ENCODE data around the gene PLCB4. TPM values are rescaled to one million over a fixed set of nuclear protein-coding genes. Genes with fewer than 3 reads are reported as not detected.

PLCB4 gene
- total RNA-seq, 4 donors from 2014 or later = 6.3 to 24.5 (median 10.4) TPM

DNA sequence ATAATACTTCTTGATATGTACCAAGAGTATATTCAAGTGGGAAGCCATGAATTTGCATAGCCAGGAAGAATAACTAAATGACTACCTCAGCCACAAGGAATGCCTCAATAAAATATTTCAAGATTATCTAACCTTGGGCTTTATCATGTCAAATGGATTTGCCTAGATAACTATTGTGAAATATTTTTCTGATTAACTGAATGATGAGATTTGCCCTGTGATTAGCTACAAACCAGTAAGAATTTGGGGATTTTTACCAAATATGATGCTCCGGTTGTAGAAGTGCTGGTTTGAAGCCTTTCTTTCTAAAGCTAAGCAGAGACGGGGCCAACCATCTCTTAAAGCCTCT is 319.9 kb downstream of the PLCB4 start:
- DNase-seq (ENCODE audit: low spot score in 2 of 2) = no peak
- no peaks in the 10 kb centered on the region for H3K27me3 ChIP-seq
- no peak overlapping the region for H3K27ac ChIP-seq
- no peak overlapping the region for H3K4me3 ChIP-seq
- H3K4me1 ChIP-seq = no peaks in the 10 kb centered on the region
- no peaks in the 10 kb centered on the region for H3K36me3 ChIP-seq
- no peaks in the 10 kb centered on the region for H3K9me3 ChIP-seq
- TF ChIP-seq, protein P1, sequence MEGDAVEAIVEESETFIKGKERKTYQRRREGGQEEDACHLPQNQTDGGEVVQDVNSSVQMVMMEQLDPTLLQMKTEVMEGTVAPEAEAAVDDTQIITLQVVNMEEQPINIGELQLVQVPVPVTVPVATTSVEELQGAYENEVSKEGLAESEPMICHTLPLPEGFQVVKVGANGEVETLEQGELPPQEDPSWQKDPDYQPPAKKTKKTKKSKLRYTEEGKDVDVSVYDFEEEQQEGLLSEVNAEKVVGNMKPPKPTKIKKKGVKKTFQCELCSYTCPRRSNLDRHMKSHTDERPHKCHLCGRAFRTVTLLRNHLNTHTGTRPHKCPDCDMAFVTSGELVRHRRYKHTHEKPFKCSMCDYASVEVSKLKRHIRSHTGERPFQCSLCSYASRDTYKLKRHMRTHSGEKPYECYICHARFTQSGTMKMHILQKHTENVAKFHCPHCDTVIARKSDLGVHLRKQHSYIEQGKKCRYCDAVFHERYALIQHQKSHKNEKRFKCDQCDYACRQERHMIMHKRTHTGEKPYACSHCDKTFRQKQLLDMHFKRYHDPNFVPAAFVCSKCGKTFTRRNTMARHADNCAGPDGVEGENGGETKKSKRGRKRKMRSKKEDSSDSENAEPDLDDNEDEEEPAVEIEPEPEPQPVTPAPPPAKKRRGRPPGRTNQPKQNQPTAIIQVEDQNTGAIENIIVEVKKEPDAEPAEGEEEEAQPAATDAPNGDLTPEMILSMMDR (IDR thresholded peaks at IDR 0.05) = no peak
- TF ChIP-seq EP300 (IDR thresholded peaks at IDR 0.05) (no peak), POLR2AphosphoS5 (IDR thresholded peaks at IDR 0.05) (no peak), POLR2A (IDR thresholded peaks at IDR 0.05) (no peak)
- 72% methylated on average over 2 of the region's 2 CpGs for WGBS

DNA sequence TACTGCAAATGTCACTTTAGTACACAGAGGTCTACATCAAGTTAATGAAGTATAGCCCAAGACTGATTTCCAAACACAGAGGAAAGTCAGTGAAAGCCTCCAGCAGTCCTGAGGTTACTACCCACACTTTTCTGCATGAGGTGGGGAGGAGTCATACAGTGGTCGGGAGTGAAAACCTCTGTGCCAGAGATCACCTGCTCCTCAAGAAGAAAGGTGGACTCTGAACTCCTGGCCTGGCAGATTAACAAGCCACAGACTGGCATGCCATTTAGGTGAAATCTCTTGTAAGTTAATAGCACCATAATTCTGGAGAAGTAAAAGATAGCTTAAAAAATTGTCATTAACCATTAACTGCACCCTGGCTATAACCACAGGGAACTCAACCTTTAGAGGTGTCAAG is 320.5 kb downstream of the PLCB4 start:
- no peak for DNase-seq (ENCODE audit: low spot score in 2 of 2)
- Histone ChIP-seq H3K4me1 (no peaks in the 10 kb centered on the region), H3K27ac (no peak overlapping the region), H3K9me3 (no peaks in the 10 kb centered on the region), H3K36me3 (no peaks in the 10 kb centered on the region), H3K4me3 (no peak overlapping the region), H3K27me3 (no peaks in the 10 kb centered on the region)
- 77% methylated on average over 1 of the region's 1 CpG for WGBS
- TF ChIP-seq POLR2AphosphoS5 (IDR thresholded peaks at IDR 0.05) (no peak), POLR2A (IDR thresholded peaks at IDR 0.05) (no peak), EP300 (IDR thresholded peaks at IDR 0.05) (no peak)
- TF ChIP-seq, protein P1 (IDR thresholded peaks at IDR 0.05) = no peak

DNA sequence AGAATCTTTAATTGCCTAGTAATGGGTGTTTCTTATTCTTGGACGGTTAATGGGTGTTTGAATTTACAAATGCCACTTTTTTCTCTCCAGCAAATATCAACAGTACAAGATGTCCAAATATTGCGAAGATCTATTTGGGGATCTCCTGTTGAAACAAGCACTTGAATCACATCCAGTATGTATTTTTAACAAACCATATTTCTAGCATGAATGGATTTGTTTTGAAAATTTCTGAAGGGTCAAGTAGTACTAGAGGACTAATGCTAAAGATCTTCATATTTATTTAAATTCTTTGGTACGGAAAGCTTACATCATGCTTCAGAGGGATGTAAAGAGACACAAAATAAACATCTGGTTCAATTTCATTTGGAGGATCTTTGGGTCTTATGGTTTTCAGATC is 321.6 kb downstream of the PLCB4 start:
- no peak for DNase-seq (ENCODE audit: low spot score in 2 of 2)
- H3K36me3 ChIP-seq = no peaks in the 10 kb centered on the region
- H3K4me1 ChIP-seq = no peaks in the 10 kb centered on the region
- no peaks in the 10 kb centered on the region for H3K27me3 ChIP-seq
- no peaks in the 10 kb centered on the region for H3K9me3 ChIP-seq
- TF ChIP-seq POLR2A (IDR thresholded peaks at IDR 0.05) (no peak), POLR2AphosphoS5 (IDR thresholded peaks at IDR 0.05) (no peak)
- H3K4me3 ChIP-seq = no peak overlapping the region
- no peak overlapping the region for H3K27ac ChIP-seq
- WGBS = 51% methylated on average over 3 of the region's 3 CpGs

DNA sequence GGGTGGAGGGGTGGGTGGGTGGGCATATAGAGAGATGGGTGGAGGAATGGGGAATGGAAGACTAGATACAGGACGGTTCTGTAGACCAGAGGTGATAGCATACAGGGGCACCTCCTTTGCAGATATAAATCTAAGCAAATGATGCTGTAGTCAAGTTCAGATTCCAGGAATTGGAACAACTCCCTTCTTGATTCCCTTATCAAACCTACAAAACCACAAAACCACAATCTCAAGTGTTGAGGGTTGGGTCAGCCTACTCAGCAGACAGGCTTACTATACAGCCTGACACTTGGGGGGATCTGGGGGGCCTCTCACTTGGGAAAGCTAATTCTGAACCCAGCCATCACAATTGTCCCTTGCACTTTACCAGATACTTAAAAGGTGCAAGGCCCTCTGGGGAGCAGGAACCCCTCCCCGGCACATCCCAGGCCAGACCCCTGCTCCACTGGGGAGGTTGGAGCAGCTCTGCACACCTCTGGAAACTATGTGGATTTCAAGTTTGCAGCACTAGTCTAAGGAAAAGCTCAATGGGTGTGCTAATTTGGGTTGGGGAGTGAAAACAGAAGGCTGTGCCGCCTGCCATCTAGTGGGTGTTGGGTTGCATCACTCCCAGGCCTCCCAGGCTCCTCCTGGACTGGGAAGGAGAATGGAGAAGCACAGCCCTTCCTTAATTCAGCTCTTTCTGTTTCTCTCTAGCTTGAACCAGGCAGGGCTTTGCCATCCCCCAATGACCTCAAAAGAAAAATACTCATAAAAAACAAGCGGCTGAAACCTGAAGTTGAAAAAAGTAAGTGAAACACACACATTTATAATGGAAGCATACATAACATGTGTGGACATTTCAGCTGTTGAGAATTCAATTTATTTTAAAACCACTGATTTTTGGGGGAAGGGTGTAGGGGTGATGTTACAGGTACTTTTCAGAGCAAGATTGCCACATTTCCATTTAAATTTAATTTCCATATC is 324.3 kb downstream of the PLCB4 start:
- no peak overlapping the region for H3K4me3 ChIP-seq
- no peaks in the 10 kb centered on the region for H3K4me1 ChIP-seq
- H3K27me3 ChIP-seq = no peaks in the 10 kb centered on the region
- TF ChIP-seq, protein P1 (IDR thresholded peaks at IDR 0.05) = peak in 1 of 2 donors; percentile 74
- TF ChIP-seq POLR2AphosphoS5 (IDR thresholded peaks at IDR 0.05) = no peak
- no peak for DNase-seq (ENCODE audit: low spot score in 2 of 2)
- no peaks in the 10 kb centered on the region for H3K9me3 ChIP-seq
- no peaks in the 10 kb centered on the region for H3K36me3 ChIP-seq
- no peak overlapping the region for H3K27ac ChIP-seq
- WGBS = 38% methylated on average over 4 of the region's 4 CpGs

DNA sequence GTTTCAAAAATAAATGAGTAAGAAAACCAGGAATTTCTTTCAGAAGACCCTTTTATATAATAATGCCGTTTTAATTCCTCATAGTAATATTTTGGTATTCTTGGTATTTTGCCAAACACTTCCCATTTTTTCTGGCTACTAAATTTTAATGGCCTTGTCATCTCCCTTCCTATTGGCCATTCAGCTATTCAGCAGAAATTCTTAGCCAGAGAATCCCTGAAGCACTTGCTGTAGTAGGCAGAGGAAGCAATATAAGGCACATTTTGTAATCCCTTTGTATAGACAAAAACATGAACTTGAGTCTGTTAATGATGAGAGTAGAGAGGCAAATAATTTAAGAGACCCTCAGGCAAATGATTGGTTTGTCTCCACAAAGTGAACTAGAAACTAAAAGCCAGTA is 327.1 kb downstream of the PLCB4 start:
- H3K9me3 ChIP-seq = no peaks in the 10 kb centered on the region
- 47% methylated on average over 1 of the region's 1 CpG for WGBS
- no peak overlapping the region for H3K4me3 ChIP-seq
- no peaks in the 10 kb centered on the region for H3K4me1 ChIP-seq
- H3K27ac ChIP-seq = no peak overlapping the region
- DNase-seq (ENCODE audit: low spot score in 2 of 2) = no peak
- H3K27me3 ChIP-seq = no peaks in the 10 kb centered on the region
- no peaks in the 10 kb centered on the region for H3K36me3 ChIP-seq
- TF ChIP-seq, protein P1 (IDR thresholded peaks at IDR 0.05) = no peak
- TF ChIP-seq EP300 (IDR thresholded peaks at IDR 0.05) (no peak), POLR2AphosphoS5 (IDR thresholded peaks at IDR 0.05) (no peak), POLR2A (IDR thresholded peaks at IDR 0.05) (no peak)
